ENCODE measurements around the gene ABL1.

Gene ABL1

GRCh38 chr9:130915096-130915447 lies 80.0 kb downstream of the ABL1 start:
- Histone ChIP-seq H3K4me2 (ENCODE audit: low read length) (no peak overlapping the region), H3K36me3 (ENCODE audit: control insufficient read depth, insufficient read depth, low read length) (no peaks in the 10 kb centered on the region), H3K27me3 (ENCODE audit: control insufficient read depth, insufficient read depth, low read length) (no peaks in the 10 kb centered on the region), H3K27ac (no peak overlapping the region), H3K79me2 (no peaks in the 10 kb centered on the region), H3K4me1 (peaks cover 12% of the 10 kb centered on the region), H3K9ac (no peak overlapping the region), H3K4me3 (ENCODE audit: low read depth, low read length) (no peak overlapping the region), H2AFZ (no peak overlapping the region), H3K9me3 (ENCODE audit: control insufficient read depth, low read length) (no peaks in the 10 kb centered on the region)
- TF ChIP-seq CTCF (IDR thresholded peaks at IDR 0.05): no peak

- Histone ChIP-seq H3K9ac (no peak overlapping the region), H2AFZ (no peak overlapping the region), H3K4me1 (peaks cover 12% of the 10 kb centered on the region), H3K4me3 (ENCODE audit: low read depth, low read length) (no peak overlapping the region), H3K79me2 (no peaks in the 10 kb centered on the region), H3K27me3 (ENCODE audit: control insufficient read depth, insufficient read depth, low read length) (no peaks in the 10 kb centered on the region), H3K36me3 (ENCODE audit: control insufficient read depth, insufficient read depth, low read length) (no peaks in the 10 kb centered on the region), H3K9me3 (ENCODE audit: control insufficient read depth, low read length) (no peaks in the 10 kb centered on the region), H3K27ac (no peak overlapping the region), H3K4me2 (ENCODE audit: low read length) (no peak overlapping the region)
- TF ChIP-seq CTCF (IDR thresholded peaks at IDR 0.05): no peak
These were observed 82.3 kb downstream of the ABL1 start for GRCh38 chr9:130917168-130917960.

GRCh38 chr9:130918101-130918825 lies 83.2 kb downstream of the ABL1 start:
- Histone ChIP-seq H3K9ac (no peak overlapping the region), H3K4me1 (peaks cover 8% of the 10 kb centered on the region), H2AFZ (no peak overlapping the region), H3K79me2 (no peaks in the 10 kb centered on the region), H3K4me2 (ENCODE audit: low read length) (no peak overlapping the region), H3K36me3 (ENCODE audit: control insufficient read depth, insufficient read depth, low read length) (no peaks in the 10 kb centered on the region), H3K27ac (no peak overlapping the region), H3K27me3 (ENCODE audit: control insufficient read depth, insufficient read depth, low read length) (no peaks in the 10 kb centered on the region), H3K9me3 (ENCODE audit: control insufficient read depth, low read length) (no peaks in the 10 kb centered on the region), H3K4me3 (ENCODE audit: low read depth, low read length) (no peak overlapping the region)
- TF ChIP-seq CTCF (IDR thresholded peaks at IDR 0.05): no peak

GRCh38 chr9:130918826-130919558 lies 83.9 kb downstream of the ABL1 start:
- Histone ChIP-seq H3K79me2 (no peaks in the 10 kb centered on the region), H3K36me3 (ENCODE audit: control insufficient read depth, insufficient read depth, low read length) (no peaks in the 10 kb centered on the region), H3K9me3 (ENCODE audit: control insufficient read depth, low read length) (no peaks in the 10 kb centered on the region), H3K4me1 (peaks cover 3% of the 10 kb centered on the region), H3K27me3 (ENCODE audit: control insufficient read depth, insufficient read depth, low read length) (no peaks in the 10 kb centered on the region), H3K27ac (no peak overlapping the region), H3K4me2 (ENCODE audit: low read length) (no peak overlapping the region), H3K9ac (no peak overlapping the region), H2AFZ (no peak overlapping the region), H3K4me3 (ENCODE audit: low read depth, low read length) (no peak overlapping the region)
- TF ChIP-seq CTCF (IDR thresholded peaks at IDR 0.05): no peak
